Fibroblast of lung (primary cell): ENCODE measurements around the gene LOXHD1. TPM values are rescaled to one million over a fixed set of nuclear protein-coding genes. Genes with fewer than 3 reads are reported as not detected.

Experiments
- DNase-seq, 2 donors: peaks; one replicate each; pipeline versions ENCODE4 v3.0.0 to v3.0.0-alpha.2; 2010; ENCODE audit warnings: low read depth in 2 of 2
- H2AFZ ChIP-seq: 2 replicates; pipeline ENCODE4 v1.5.1; 2012; ENCODE audit warnings: low read length, control low read depth, inconsistent platforms
- H3K27ac ChIP-seq: 2 replicates; pipeline ENCODE4 v1.5.1; 2011; ENCODE audit warnings: low read length, control low read depth; ENCODE audit not compliant: insufficient read depth
- H3K27me3 ChIP-seq: 2 replicates; pipeline ENCODE4 v1.5.1; 2011; ENCODE audit warnings: mild to moderate bottlenecking, low read length; ENCODE audit not compliant: control insufficient read depth, insufficient read depth
- H3K36me3 ChIP-seq: 2 replicates; pipeline ENCODE4 v1.5.1; 2011; ENCODE audit warnings: low read length; ENCODE audit not compliant: control insufficient read depth, insufficient read depth
- H3K4me1 ChIP-seq: 2 replicates; pipeline ENCODE4 v1.5.1; 2011; ENCODE audit warnings: low read length; ENCODE audit not compliant: control insufficient read depth, insufficient read depth; ENCODE audit errors: extremely low read depth
- H3K4me2 ChIP-seq: 2 replicates; pipeline ENCODE4 v1.5.1; 2011; ENCODE audit warnings: low read length, control low read depth; ENCODE audit not compliant: insufficient read depth; ENCODE audit errors: extremely low read depth
- H3K4me3 ChIP-seq, 4 experiments: fragments of 200-600 bp in 1 of 4; sonication (generic) in 1 of 4; replicated peaks in 1 of 4; 2 replicates each; pipeline ENCODE4 v1.5.1; 2011 to 2016; ENCODE audit warnings: low read length in 4 of 4, low read depth in 3 of 4, mild to moderate bottlenecking in 3 of 4, control low read depth in 2 of 4, inconsistent platforms in 1 of 4, mixed read lengths in 1 of 4; ENCODE audit not compliant: insufficient read depth in 1 of 4; ENCODE audit errors: control extremely low read depth in 1 of 4
- H3K79me2 ChIP-seq: 2 replicates; pipeline ENCODE4 v1.5.1; 2012; ENCODE audit warnings: mild to moderate bottlenecking, low read length, inconsistent platforms; ENCODE audit not compliant: control insufficient read depth, insufficient read depth
- H3K9ac ChIP-seq: 2 replicates; pipeline ENCODE4 v1.5.1; 2011; ENCODE audit warnings: mild to moderate bottlenecking, low read length, control low read depth; ENCODE audit not compliant: insufficient read depth
- H3K9me3 ChIP-seq: 2 replicates; pipeline ENCODE4 v1.5.1; 2012; ENCODE audit warnings: low read depth, low read length; ENCODE audit not compliant: control insufficient read depth, insufficient read depth
- H4K20me1 ChIP-seq: 2 replicates; pipeline ENCODE4 v1.5.1; 2011; ENCODE audit warnings: low read length; ENCODE audit not compliant: control insufficient read depth, insufficient read depth; ENCODE audit errors: extremely low read depth
- CTCF ChIP-seq, 2 donors: IDR thresholded peaks in 1 of 2; conservative IDR thresholded peaks in 1 of 2; 1 replicate in 1 of 2; 2 replicates in 1 of 2; pipeline ENCODE4 v1.5.1; 2011 to 2012; ENCODE audit warnings: low read length in 2 of 2, control low read depth in 1 of 2, inconsistent platforms in 1 of 2, low read depth in 1 of 2, mild to moderate bottlenecking in 1 of 2
- EZH2 ChIP-seq: IDR thresholded peaks from 2 replicates; pipeline ENCODE4 v1.5.1; 2012; ENCODE audit warnings: low read length, control low read depth, mild to moderate bottlenecking; ENCODE audit errors: missing control alignments
- polyA plus RNA-seq, 2 donors: library from polyadenylated mRNA; depleted of rRNA in 1 of 2; stranded (reverse) in 1 of 2; unstranded in 1 of 2; fragments of >200 nt; gene quantifications; 2 replicates each; pipeline ENCODE4 v1.2.1, GENCODE V29; 2011 to 2012; ENCODE audit warnings: missing spikeins in 1 of 2
- total RNA-seq: library from RNA; depleted of rRNA; stranded (reverse); fragments of >200 nt; gene quantifications from 2 replicates; pipeline ENCODE4 v1.2.1, GENCODE V29; 2014

The LOXHD1 gene
- total and polyA plus RNA-seq, 2 donors (not counting 1 experiment from before 2014, with no cell fraction given), result not detected

GRCh38 chr18:46475390-46475752, 181.6 kb downstream of the LOXHD1 start:
- no peaks in the 10 kb centered on the region for H3K4me1 ChIP-seq
- no peak overlapping the region for H3K9ac ChIP-seq
- no peak overlapping the region for H2AFZ ChIP-seq
- H4K20me1 ChIP-seq, result no peaks in the 10 kb centered on the region
- H3K9me3 ChIP-seq, result no peaks in the 10 kb centered on the region
- no peaks in the 10 kb centered on the region for H3K79me2 ChIP-seq
- no peak for DNase-seq
- no peak overlapping the region for H3K27ac ChIP-seq
- no peak overlapping the region for H3K4me3 ChIP-seq
- no peaks in the 10 kb centered on the region for H3K36me3 ChIP-seq
- H3K4me2 ChIP-seq, result no peak overlapping the region
- TF ChIP-seq EZH2 (no peak), CTCF (conservative IDR thresholded peaks at IDR 0.05 in 1 of 2, IDR thresholded peaks at IDR 0.05 in 1 of 2; ENCODE audit: low read depth in 1 of 2, low read length in 2 of 2) (no peak)
- H3K27me3 ChIP-seq, result no peaks in the 10 kb centered on the region

DNA sequence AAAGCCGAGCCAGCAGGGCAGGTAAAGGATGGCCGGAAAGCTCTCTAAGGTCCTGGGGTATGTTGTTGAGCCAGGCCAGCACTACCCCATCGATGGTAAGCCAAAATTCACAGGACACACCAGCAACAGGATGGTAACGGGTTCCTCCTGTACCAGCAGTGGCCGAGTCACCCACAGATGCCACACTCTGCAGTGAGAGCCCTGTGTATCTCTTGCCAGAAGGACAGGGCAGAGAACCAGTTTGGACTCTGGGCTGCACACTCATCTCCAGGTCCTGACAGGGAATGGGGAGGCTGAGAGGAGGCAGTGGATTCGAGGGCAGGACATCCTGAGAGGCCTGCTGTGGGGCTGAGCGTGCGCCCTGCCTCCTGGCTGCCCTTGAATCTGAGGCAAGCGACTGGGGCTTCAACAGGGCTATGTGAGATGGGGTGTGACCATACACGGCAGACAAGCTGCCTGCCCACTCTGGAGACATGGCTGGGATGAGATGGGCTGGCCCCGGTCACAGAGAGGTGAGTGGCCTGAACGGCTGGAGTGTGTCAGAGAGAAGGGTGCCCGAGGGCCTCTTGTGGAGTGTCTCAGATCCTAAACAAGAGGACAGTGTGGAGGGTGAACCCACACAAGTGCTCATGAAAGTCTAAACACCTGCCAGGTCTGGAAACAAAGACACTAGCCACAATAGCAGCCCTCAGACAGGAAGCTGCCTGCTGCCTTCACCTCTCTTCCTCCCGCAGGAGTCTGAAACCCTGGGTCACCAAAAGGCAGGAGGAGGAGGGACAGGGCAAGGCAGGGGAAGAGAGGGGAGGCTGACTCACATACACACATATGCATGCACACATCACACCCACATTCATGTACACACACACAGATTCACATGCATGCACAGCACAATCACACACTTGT, 182.3 kb downstream of the LOXHD1 start:
- Histone ChIP-seq H3K4me1 (no peaks in the 10 kb centered on the region), H2AFZ (no peak overlapping the region), H3K79me2 (no peaks in the 10 kb centered on the region), H3K9me3 (no peaks in the 10 kb centered on the region), H4K20me1 (no peaks in the 10 kb centered on the region), H3K4me2 (no peak overlapping the region), H3K4me3 (no peak overlapping the region), H3K27ac (no peak overlapping the region), H3K36me3 (no peaks in the 10 kb centered on the region), H3K27me3 (no peaks in the 10 kb centered on the region), H3K9ac (no peak overlapping the region)
- no peak for DNase-seq
- TF ChIP-seq CTCF (conservative IDR thresholded peaks at IDR 0.05 in 1 of 2, IDR thresholded peaks at IDR 0.05 in 1 of 2; ENCODE audit: low read depth in 1 of 2, low read length in 2 of 2), result no peak
- TF ChIP-seq EZH2, result no peak

GRCh38 chr18:46471809-46472498, 185.1 kb downstream of the LOXHD1 start:
- no peaks in the 10 kb centered on the region for H3K4me1 ChIP-seq
- H2AFZ ChIP-seq, result no peak overlapping the region
- DNase-seq, result no peak
- no peaks in the 10 kb centered on the region for H3K27me3 ChIP-seq
- no peaks in the 10 kb centered on the region for H3K36me3 ChIP-seq
- no peak for TF ChIP-seq EZH2
- TF ChIP-seq CTCF (conservative IDR thresholded peaks at IDR 0.05 in 1 of 2, IDR thresholded peaks at IDR 0.05 in 1 of 2; ENCODE audit: low read depth in 1 of 2, low read length in 2 of 2), result no peak
- no peak overlapping the region for H3K4me3 ChIP-seq
- H3K27ac ChIP-seq, result no peak overlapping the region
- H3K9ac ChIP-seq, result no peak overlapping the region
- no peaks in the 10 kb centered on the region for H3K9me3 ChIP-seq
- no peak overlapping the region for H3K4me2 ChIP-seq
- H4K20me1 ChIP-seq, result no peaks in the 10 kb centered on the region
- no peaks in the 10 kb centered on the region for H3K79me2 ChIP-seq
